Measurements from ENCODE around the gene PKM.

Gene PKM

DNA sequence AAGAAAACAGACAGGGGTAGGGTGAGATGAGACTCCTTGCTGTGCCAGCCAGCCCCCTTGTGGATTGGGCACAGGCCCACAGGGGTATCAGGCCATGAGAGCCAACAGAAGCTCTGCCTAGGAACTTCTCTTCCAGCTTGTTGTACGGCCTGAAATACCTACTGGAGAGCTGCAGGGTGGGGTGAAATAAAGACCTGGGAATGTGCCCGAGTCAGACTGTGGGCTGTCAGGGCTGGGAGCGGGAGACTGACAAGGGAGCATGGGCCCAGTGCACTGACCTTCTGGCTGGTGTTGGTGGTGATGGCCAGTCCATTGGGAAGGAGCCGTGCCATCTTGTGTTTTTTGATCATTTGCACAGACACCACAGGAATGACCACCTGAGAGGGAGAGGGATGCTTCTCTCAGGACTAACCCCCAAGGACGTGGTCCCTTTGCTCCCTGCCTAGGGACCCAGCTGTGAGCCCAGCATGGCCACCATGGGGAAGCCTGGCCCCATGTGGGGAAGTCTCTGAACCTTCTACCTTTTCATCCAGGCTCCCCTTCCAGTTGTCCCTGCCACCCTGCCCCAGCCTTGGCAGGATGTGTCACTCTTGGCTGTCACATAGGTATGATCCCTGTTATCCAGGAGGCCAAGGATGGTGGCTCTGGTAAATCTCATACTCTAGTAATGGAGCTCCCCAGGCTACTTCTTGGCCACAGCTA lies 64.1 kb downstream of the PKM start:
- H3K27ac ChIP-seq: no peak overlapping the region
- TF ChIP-seq, protein P1, sequence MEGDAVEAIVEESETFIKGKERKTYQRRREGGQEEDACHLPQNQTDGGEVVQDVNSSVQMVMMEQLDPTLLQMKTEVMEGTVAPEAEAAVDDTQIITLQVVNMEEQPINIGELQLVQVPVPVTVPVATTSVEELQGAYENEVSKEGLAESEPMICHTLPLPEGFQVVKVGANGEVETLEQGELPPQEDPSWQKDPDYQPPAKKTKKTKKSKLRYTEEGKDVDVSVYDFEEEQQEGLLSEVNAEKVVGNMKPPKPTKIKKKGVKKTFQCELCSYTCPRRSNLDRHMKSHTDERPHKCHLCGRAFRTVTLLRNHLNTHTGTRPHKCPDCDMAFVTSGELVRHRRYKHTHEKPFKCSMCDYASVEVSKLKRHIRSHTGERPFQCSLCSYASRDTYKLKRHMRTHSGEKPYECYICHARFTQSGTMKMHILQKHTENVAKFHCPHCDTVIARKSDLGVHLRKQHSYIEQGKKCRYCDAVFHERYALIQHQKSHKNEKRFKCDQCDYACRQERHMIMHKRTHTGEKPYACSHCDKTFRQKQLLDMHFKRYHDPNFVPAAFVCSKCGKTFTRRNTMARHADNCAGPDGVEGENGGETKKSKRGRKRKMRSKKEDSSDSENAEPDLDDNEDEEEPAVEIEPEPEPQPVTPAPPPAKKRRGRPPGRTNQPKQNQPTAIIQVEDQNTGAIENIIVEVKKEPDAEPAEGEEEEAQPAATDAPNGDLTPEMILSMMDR (IDR thresholded peaks at IDR 0.05): no peak
- TF ChIP-seq ZFX (IDR thresholded peaks at IDR 0.05; ENCODE audit: borderline replicate concordance): no peak

DNA sequence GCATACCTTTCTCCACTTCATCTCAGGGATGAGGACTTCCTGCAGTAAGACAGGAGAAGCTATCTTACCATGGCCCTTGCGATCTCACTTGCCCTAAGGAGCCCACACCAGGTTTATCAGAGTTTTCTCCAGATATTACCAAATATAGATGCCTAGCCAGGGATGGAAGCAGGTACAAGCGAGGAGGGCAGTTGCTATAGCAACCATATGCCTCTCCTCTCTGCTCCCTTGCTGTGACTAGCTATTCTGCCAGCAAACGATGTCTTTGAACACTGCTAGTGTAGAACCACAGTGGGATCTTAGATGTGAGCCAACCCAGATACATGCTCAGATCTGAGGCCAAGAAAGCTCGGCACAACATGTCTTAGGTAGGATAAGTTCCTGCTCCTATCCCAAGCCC lies 67.3 kb downstream of the PKM start:
- no peak overlapping the region for H3K27ac ChIP-seq
- no peak for TF ChIP-seq ZFX (IDR thresholded peaks at IDR 0.05; ENCODE audit: borderline replicate concordance)
- TF ChIP-seq, protein P1 (IDR thresholded peaks at IDR 0.05): no peak

DNA sequence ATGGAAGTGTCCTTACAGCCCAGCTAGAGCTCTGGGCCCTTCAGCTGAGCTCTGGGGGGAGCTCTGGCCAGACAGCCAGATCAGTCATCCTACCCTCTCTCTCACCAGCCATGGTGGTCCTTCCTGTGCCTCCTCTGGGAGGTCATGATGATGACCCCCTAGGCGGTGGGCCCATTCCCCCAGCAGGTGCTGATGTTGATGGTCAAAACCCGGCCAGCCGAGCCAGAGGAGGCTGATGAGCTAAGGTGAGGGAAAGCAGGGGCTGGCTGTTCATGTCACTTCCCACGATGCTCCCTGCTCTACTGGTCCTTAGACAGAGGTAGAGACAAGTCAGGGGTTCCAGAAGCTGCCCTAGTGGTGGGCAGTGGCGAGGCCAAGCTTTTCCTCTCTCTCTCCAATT lies 68.4 kb downstream of the PKM start:
- H3K27ac ChIP-seq: no peak overlapping the region
- TF ChIP-seq ZFX (IDR thresholded peaks at IDR 0.05; ENCODE audit: borderline replicate concordance): no peak
- TF ChIP-seq, protein P1 (IDR thresholded peaks at IDR 0.05): no peak

DNA sequence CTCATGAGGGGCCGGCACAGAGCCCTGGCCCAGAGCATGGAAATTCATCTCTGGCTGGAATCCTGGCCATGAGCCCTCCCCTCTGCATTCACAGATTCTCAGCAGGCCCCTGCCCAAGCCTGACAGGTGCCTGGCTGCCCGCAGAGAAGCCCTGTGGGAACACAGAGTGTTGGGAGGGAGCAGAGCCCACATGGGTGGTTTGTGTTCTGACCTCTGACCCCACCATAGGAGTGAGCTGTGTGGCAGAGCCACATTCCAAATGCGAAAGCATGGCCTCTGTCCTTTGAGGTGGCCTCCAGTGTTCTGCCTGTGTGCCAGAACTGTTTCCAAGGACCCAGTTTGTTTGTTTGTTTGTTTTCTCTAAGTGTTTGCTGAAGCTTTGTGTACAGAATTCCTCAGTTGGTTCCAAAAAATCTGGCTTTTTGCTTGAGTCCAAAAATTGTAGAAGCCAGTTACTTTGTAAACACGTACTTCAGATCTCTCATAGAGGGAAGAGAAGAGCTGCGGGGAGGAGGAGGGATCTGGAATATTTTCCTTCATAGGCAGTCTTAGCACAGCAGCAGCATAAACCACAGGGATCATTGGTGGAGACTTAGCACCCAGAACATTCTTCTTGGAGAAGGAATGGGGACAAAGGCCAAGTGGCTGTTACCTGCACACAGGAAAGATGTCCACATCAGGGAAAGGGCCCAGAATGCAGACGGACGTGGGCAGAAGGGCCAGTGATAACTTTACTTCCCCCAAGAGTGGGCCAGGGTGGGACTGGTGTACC lies 69.4 kb downstream of the PKM start:
- TF ChIP-seq, protein P1 (IDR thresholded peaks at IDR 0.05): no peak
- TF ChIP-seq ZFX (IDR thresholded peaks at IDR 0.05; ENCODE audit: borderline replicate concordance): no peak
- peak overlapping the region; percentile 18; the same call in 1 of the 2 replicates for H3K27ac ChIP-seq

DNA sequence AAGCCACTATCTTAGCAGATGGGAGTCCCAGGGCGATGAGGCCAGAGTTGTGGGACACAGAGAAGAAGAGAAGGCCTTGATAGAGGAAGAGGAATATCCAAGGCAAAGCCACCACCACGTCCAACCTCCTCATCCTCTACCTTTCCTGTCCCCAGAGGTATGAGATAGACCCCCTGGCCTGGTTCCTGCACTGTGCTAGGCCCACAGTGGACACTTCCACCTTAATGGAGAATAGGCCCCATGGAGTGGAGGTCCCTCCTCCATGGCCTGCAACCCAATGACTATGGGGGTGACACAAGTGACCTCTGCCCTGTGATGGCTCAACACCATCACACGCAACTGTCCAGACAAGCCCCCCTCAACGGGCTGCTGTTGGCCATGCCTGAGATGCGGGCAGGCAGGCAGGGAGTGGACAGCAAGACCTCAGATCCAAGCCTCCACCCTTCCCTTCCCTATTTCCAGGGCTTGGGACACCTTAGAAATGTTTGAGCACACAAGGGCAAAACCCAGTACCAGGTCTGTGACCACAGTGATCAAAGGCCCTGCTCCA lies 70.2 kb downstream of the PKM start:
- H3K27ac ChIP-seq: no peak overlapping the region
- TF ChIP-seq, protein P1 (IDR thresholded peaks at IDR 0.05): no peak
- TF ChIP-seq ZFX (IDR thresholded peaks at IDR 0.05; ENCODE audit: borderline replicate concordance): no peak

DNA sequence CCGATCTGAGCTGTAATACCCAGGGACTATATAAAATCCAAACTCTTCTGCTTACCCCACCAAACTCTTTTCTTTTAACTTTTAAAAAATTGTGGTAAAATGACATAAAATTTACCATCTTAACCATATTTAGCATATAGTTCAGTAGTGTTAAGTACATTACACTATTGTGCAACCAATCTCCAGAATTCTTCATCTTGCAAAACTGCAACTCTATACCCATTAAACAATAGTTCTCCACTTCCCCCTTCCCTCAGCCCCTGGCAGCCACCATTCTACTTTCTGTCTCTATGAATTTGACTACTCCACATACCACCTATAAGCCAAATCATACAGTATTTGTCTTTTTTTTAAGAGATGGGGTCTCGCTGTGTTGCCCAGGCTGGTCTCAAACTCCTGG lies 74.1 kb downstream of the PKM start:
- TF ChIP-seq, protein P1 (IDR thresholded peaks at IDR 0.05): no peak
- TF ChIP-seq ZFX (IDR thresholded peaks at IDR 0.05; ENCODE audit: borderline replicate concordance): no peak
- H3K27ac ChIP-seq: no peak overlapping the region

Measured in 22Rv1 (cell line).